GM23248 (cell line): Measurements from ENCODE around the gene OSTN.

ENCODE experiments used
- EZH2 ChIP-seq: fragments of 200-600 bp; sonication (generic); IDR thresholded peaks from 2 replicates; pipeline ENCODE4 v1.6.1; 2018; ENCODE audit warnings: antibody characterized with exemption, mild to moderate bottlenecking; ENCODE audit not compliant: insufficient read depth, poor library complexity, severe bottlenecking
- EZH2phosphoT487 ChIP-seq: fragments of 200-600 bp; sonication (generic); IDR thresholded peaks from 2 replicates; pipeline ENCODE4 v1.6.1; 2018; ENCODE audit warnings: antibody characterized with exemption, moderate library complexity, mild to moderate bottlenecking, low read depth; ENCODE audit not compliant: insufficient read depth

- no peak for TF ChIP-seq EZH2phosphoT487
- no peak for TF ChIP-seq EZH2
Measured at GRCh38 chr3:191262650-191263049, 63.6 kb downstream of the OSTN start.
